AG04450 (cell line): ENCODE results near the gene NDUFA7. TPM values are rescaled to one million over a fixed set of nuclear protein-coding genes. Genes with fewer than 3 reads are reported as not detected.
A peak's percentile ranks its signal among the peaks of the same experiment; 100 is the strongest.

Experiments
- CTCF ChIA-PET: fragments of 300-600, 350-600 bp; formaldehyde crosslinking; extraction: SDS; loops from one replicate; lab custom pipeline; 2022; ENCODE audit warnings: antibody characterized with exemption, inconsistent platforms; lab: Charles Lee
- POLR2A ChIA-PET: fragments of 350-600 bp; formaldehyde crosslinking; extraction: SDS; loops from one replicate; lab custom pipeline; 2021; ENCODE audit warnings: antibody characterized with exemption, inconsistent platforms; lab: Yijun Ruan, JAX
- DNase-seq: peaks from one replicate; pipeline ENCODE4 v3.0.0-alpha.2; 2011; ENCODE audit warnings: low read depth, low spot score
- H3K27ac ChIP-seq: one replicate; pipeline ENCODE4 v1.5.1; 2012; ENCODE audit warnings: low read depth, low read length, control low read depth
- H3K27me3 ChIP-seq: one replicate; pipeline ENCODE4 v1.6.0; 2012; ENCODE audit warnings: low read length; ENCODE audit not compliant: control insufficient read depth, insufficient read depth
- H3K4me3 ChIP-seq: 2 replicates; pipeline ENCODE4 v1.5.1; 2011; ENCODE audit warnings: mild to moderate bottlenecking, low read depth, low read length, control low read depth
- H3K9me3 ChIP-seq: 2 replicates; pipeline ENCODE4 v1.5.1; 2012; ENCODE audit warnings: low read length; ENCODE audit not compliant: control insufficient read depth, insufficient read depth
- CTCF ChIP-seq: IDR thresholded peaks from 2 replicates; pipeline ENCODE4 v1.5.1; 2011; ENCODE audit warnings: low read depth, low read length, control low read depth, inconsistent platforms
- polyA plus RNA-seq: library from polyadenylated mRNA; depleted of rRNA; stranded (reverse); fragments of >200 nt; gene quantifications from 2 replicates; pipeline ENCODE4 v1.2.3, GENCODE V29; 2011

The NDUFA7 gene
- polyA plus RNA-seq, 1 experiment, result 31.5 TPM

- H3K27me3 ChIP-seq, result peaks cover 27% of the 10 kb centered on the region
- DNase-seq, result no peak
- POLR2A ChIA-PET, result interaction anchor here (0.5 to 2.5 kb wide), 6 partner anchors 9 to 89 kb away, joined by 3 to 11 read pairs (median 4); partner anchors contain the start of genes NDUFA7 and RPS28
- H3K4me3 ChIP-seq, result peak overlapping the region; percentile 32; the same call in 1 of the 2 replicates
- no peak overlapping the region for H3K27ac ChIP-seq
- H3K9me3 ChIP-seq, result no peaks in the 10 kb centered on the region; the same call in 1 of the 2 replicates
- no peak for TF ChIP-seq CTCF
- CTCF ChIA-PET, result interaction anchor here (1.7 kb wide), 1 partner anchor 19 kb away, joined by 8 read pairs; no protein-coding TSS in a partner anchor
Observed at GRCh38 chr19:8334458-8335342, 13.5 kb upstream of the NDUFA7 start.

DNA sequence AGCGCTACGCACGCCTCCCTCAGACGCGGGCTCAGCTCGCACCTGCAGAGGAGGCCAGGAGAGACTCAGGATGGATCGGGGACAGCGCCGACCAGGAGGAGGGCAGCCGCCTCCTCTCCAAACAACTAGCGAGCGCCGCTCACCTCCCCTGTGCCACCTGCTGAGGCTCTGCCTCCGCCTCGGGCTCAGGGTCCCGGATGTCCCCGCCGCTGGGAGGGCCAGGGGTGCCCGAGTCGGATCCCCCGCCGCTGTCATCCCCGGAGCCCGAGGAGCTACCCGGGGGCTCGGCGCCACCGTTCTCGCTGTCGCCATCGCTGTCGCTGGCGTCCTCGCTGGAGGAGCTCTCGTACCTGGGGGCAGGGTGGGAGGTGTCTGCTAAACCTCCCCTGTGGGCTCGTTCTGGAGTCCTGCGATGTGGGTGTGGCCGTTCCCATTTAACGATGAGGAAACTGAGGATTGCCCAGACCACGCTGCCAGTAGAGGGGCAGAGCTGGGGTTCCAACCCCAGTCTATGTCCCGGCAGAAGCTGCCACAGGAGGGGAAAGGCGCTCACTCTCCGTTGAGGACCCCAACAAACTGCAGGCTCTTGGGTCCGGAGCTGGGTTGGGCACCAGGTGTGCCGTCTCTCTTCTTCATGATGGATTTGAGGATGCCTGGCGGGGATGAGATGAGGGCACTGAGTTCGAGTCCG lies 12.7 kb upstream of the NDUFA7 start:
- no peak for TF ChIP-seq CTCF
- CTCF ChIA-PET, result interaction anchor here (1.7 kb wide), 1 partner anchor 20 kb away, joined by 8 read pairs; no protein-coding TSS in a partner anchor
- peaks cover 27% of the 10 kb centered on the region for H3K27me3 ChIP-seq

GRCh38 chr19:8332976-8333766 lies 12.0 kb upstream of the NDUFA7 start:
- H3K9me3 ChIP-seq, result no peaks in the 10 kb centered on the region; the same call in 1 of the 2 replicates
- POLR2A ChIA-PET, result interaction anchor here (1.4 kb wide), 1 partner anchor 7 kb away, joined by 3 read pairs; no protein-coding TSS in a partner anchor
- no peak for TF ChIP-seq CTCF
- no peak overlapping the region for H3K27ac ChIP-seq
- no peak overlapping the region for H3K4me3 ChIP-seq
- CTCF ChIA-PET, result no interaction called here
- DNase-seq, result no peak
- H3K27me3 ChIP-seq, result peaks cover 27% of the 10 kb centered on the region

More for the DNA sequence above, 12.7 kb upstream of the NDUFA7 start:
- Histone ChIP-seq H3K27ac (no peak overlapping the region), H3K4me3 (no peak overlapping the region), H3K9me3 (no peaks in the 10 kb centered on the region; the same call in 1 of the 2 replicates)
- POLR2A ChIA-PET, result interaction anchor here (1.3 to 2.5 kb wide), 3 partner anchors 8 to 12 kb away, joined by 3 to 11 read pairs (median 4); partner anchors contain the start of genes NDUFA7 and RPS28
- DNase-seq, result no peak

GRCh38 chr19:8331263-8331845 lies 10.2 kb upstream of the NDUFA7 start:
- no peak for TF ChIP-seq CTCF
- DNase-seq, result no peak
- ChIA-PET CTCF (no interaction called here), POLR2A (no interaction called here)
- H3K27ac ChIP-seq, result no peak overlapping the region
- H3K9me3 ChIP-seq, result peaks cover 9% of the 10 kb centered on the region
- no peak overlapping the region for H3K4me3 ChIP-seq
- peaks cover 33% of the 10 kb centered on the region for H3K27me3 ChIP-seq
